GM12891 (cell line): ENCODE data around the gene PATZ1.

Experiments
- DNase-seq: peaks from one replicate; pipeline ENCODE4 v3.0.0; 2011; ENCODE audit warnings: low spot score; ENCODE audit not compliant: insufficient read length
- FAIRE-seq: peaks from 2 replicates; lab custom pipeline; 2011; peaks lifted over from hg19 to GRCh38; lab: Jason Lieb, UNC
- PAX5 ChIP-seq: IDR thresholded peaks from 2 replicates; pipeline ENCODE4 v1.6.1; 2011; ENCODE audit warnings: low read length, moderate library complexity, mild to moderate bottlenecking; ENCODE audit not compliant: insufficient read depth, severe bottlenecking
- POLR2A ChIP-seq: IDR thresholded peaks from 2 replicates; pipeline ENCODE4 v1.6.1; 2011; ENCODE audit warnings: low read depth, low read length, control low read depth
- POLR2AphosphoS5 ChIP-seq: IDR thresholded peaks from 2 replicates; pipeline ENCODE4 v1.6.1; 2011; ENCODE audit warnings: low read depth, low read length, control low read depth
- POU2F2 ChIP-seq: IDR thresholded peaks from 2 replicates; pipeline ENCODE4 v1.6.1; 2011; ENCODE audit warnings: low read depth, mild to moderate bottlenecking, control low read depth, low read length, moderate library complexity
- SPI1 ChIP-seq: IDR thresholded peaks from 2 replicates; pipeline ENCODE4 v1.6.1; 2011; ENCODE audit warnings: low read depth, low read length, control low read depth
- TAF1 ChIP-seq: IDR thresholded peaks from 2 replicates; pipeline ENCODE4 v1.6.1; 2011; ENCODE audit warnings: low read depth, low read length, control low read depth

Gene PATZ1

DNA sequence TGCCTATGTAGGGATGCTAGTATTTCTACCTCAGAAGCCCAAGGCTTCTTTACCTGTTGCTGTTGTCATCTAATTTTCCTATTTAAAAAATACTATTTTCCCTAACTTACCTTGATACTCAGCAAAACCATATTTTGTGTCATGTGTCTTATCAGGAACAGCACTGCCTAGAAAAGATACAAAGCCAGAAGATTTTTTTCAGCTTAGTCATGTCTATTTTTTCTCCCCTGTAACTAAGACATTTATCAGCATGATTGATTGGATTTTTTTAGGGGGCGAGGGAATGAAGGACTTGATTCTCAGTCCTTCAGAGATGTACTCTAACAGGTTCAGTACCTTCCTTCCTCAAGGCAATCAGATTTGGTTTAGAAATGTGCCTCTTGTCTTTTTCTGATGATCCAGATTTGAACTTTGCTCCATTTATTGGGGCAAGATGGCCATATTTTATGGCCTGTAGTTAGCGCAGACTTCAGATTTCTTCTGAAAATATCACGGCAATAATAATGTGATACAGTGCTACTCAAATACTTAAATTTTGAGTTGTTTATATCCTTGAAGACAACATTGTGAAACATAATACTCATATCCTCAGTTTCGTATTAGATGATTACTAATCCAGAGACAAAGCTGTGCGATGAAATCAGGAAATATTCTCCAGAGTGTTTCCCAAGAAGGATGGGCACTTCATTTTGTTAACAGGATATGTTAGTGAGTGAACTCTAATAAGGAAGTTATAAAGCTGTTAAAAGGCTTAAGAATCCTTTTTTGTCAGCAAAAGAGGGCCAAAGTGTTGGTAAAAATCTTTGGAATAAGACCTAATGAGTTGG, 50.1 kb downstream of the PATZ1 start:
- TF ChIP-seq PAX5 (no peak), SPI1 (no peak), POLR2A (no peak), TAF1 (no peak), POU2F2 (no peak)
- DNase-seq: no peak
- peak; percentile 66 for FAIRE-seq

DNA sequence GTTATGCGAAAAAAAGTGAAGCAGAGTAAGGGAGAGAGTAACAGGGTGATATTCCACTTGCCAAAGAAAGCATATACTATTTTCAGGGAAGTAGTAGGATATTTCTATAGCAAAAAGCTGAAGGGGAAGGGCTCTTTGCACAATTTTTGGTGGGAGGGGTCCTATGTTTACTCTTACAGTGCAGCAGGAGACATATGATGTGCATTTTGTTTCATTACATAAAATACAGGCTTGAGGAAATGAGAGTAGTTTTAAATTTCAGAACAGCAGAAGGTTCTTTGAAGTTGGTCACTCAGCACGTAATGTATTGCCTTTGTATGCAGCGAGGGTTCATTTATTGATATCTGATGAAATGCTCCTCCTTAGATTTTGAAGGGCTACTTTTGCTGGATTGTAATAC, 50.8 kb downstream of the PATZ1 start:
- TF ChIP-seq POU2F2 (no peak), TAF1 (no peak), SPI1 (peak; percentile 54)
- no peak for DNase-seq
- no peak for FAIRE-seq

DNA sequence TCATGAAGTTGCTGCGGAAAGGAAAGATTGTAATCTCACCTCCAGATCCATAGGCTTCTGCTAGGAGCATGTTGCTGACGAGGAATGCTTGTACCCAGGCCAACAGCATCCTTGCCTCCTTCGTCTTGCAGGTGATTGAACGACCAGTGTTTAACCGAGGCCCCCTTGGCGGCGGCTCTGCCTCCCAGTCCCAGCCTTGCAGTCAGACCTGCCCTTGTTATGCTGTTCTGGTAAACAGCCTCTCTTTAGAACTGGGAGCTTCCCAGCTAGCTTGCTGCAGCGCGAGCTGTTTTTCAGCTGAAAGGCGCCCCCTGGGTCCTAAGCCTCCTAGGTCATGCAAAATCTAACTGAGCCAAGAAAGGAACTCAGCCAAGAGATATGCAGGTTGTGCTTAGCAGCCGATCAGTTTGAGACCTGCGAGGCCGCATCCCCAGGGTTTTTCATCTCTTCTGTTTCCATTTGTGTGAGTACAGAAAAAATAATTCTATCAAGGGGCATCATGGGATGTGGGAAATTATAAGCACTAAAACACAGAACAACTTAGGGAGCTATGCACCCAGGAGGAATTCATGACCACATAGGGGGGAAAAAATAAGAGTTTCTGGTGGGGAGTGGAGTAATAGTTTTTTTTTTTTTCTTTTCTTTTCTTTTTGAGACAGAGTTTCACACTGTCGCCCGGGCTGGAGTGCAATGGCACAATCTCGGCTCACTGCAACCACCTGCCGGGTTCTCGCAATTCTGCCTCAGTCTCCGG, 53.7 kb downstream of the PATZ1 start, which contains the start of gene PIK3IP1:
Gene PIK3IP1 (minus strand): TSS at position 253 of the 754 bp plus-strand sequence. CDS start 144 bp downstream, at position 109.
- DNase-seq (peak; percentile 57), FAIRE-seq (peak; percentile 92)

DNA sequence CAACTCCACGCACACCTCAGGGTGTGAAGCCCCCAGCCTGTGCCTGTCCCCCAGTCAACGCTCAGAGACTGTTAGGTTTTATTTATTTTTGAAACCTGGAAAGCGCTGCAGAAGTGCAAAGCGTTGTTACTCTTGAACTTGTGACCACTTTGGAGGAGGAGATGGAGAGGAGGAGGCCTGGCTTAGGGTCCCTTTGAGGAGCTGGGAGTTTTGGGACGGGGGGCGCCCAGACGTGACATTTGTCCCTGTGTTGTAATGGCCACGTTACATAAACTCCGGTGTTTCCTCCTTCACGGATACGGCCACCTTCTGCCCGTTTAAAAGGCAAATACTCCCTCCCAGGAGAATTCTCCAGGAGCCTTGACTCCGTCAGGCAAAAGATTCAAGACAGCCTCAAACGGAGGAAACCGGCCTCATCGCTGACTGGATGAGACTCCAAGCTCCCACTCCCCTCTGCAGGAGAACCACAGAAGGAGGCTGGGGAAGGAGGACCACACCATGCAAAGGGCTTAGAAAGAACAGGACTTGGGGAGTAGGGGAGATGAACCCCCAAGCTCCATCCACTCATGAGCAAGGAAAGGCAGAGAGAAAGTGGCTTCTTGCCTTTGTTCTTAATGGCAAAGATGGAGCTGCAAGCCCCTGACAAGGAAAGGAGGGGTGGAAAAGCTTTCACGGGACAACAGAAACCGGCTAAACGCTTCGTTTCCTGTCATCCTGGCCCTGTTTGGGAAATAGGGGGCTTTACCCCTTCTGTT, 54.5 kb downstream of the PATZ1 start:
- FAIRE-seq: peak; percentile 66
- DNase-seq: no peak

More for the DNA sequence above, 53.7 kb downstream of the PATZ1 start, which contains the start of gene PIK3IP1:
- TF ChIP-seq SPI1 (peak; percentile 36; the same call in 1 of the 2 replicates), TAF1 (no peak), PAX5 (no peak), POU2F2 (peak; percentile 89), POLR2A (no peak), POLR2AphosphoS5 (no peak)

DNA sequence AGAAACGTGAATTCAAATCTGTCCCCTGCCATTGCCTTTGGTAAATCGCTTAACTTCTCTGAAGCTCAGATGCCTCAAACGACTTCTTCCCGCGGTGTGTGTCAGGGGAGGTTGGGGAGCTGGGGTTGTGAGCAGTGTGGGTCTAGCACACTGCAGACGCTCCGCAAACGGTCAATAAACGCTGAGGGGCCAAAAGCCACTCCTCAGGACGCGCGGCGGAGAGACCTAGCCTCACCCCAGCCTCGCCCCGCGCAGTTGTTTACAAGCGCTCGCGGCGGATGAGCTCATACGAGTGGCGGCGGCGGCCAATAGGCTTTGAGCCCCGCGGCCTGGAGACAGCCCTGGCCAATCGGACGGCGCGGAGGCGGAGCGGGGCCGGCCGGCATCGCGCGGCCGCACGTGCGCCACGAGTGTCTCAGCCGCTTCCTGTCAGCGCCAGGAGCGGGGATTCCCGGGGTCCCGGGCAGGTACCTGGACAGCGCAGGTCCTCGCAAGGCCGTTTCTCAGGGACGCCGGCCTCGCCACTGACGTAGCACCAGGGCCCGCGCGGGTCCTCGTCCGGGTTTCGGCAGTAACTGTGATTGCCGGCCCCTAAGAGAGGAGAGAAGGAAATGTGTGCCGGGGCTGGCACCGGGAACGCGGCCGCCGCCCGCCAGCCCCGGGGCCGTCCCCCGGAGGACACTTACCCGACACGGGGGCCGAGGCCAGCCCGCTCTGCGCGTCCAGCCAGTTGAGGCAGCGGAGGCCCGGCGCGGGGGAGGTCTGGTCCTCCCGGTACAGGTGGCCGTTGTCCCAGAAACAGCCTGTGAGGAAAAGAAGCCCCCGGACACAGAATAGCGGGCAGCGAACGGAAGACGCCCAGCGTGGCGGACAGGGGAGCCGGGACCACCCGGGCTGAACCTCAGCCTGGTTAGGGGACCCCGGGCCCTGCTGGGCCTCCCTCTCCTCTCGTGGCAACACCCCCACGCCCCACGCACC, 55.4 kb downstream of the PATZ1 start:
- TF ChIP-seq PAX5 (peak; percentile 20), SPI1 (0 out of 2 replicates have a peak, but pooled peaks have one; percentile 20), POLR2A (peak; percentile 68), POLR2AphosphoS5 (peak; percentile 61), POU2F2 (no peak)
- DNase-seq: peak; percentile 87
- peak; percentile 99 for FAIRE-seq

More for the DNA sequence above, 54.5 kb downstream of the PATZ1 start:
- TF ChIP-seq POLR2AphosphoS5: no peak
- TF ChIP-seq TAF1: no peak
- TF ChIP-seq SPI1: no peak
- no peak for TF ChIP-seq POU2F2
- TF ChIP-seq POLR2A: no peak

DNA sequence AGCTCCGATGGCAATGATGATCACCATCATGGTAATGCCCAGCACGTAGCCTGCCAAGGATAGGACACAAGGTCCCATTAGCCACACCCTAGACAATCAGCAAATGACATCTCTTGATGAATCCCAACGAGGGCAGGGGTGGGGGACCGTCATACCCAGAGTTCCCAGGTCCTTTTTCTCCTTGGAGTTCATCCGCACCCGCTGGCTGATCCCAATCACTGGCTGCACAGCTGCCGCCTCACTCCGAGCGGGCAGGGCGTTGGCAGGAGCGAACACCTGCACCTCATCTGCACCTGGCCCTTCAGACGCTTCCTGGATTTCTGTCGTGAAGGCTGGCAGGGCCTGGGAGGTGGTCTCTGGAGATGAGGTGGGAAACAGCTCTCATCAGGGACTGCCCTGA, 56.8 kb downstream of the PATZ1 start:
- no peak for DNase-seq
- no peak for TF ChIP-seq POLR2A
- no peak for TF ChIP-seq PAX5
- TF ChIP-seq POU2F2: no peak
- TF ChIP-seq POLR2AphosphoS5: no peak
- TF ChIP-seq TAF1: no peak
- no peak for TF ChIP-seq SPI1
- FAIRE-seq: no peak

DNA sequence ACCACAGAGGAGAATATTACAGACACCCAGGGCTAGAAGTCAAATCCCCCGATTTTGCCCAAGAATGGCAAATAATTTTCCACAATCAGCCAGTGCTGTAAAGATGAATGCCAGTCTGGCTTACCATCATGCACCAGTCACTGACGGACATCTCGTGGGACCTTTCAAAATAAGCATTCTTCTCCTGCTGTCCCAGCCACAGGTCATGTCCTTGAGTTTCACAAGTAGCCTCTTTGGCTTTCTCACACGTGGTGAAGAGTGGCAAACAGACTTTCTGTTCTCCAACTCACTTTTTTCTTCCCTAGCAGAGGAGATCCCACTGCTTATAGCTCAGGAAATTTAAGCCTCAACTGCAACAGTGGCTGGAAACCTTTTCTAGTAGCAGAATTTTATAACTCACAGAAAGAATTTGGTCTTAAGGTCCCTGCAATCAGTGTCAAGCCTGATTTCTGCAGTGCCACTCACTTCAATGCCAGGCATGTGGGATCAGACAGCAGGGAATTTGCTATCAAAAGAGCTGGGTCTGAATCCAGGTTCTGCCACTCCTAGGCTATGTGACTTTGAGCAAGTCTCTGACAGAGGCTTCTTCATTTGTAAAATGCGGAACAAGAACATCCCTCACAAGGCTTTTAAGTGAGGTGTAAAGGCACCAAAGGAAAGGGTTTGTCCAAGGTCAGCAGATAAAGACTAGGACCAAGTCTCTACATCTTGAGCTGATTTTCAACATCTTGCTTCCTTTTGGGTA, 57.5 kb downstream of the PATZ1 start:
- no peak for TF ChIP-seq TAF1
- no peak for TF ChIP-seq POLR2AphosphoS5
- TF ChIP-seq POU2F2: no peak
- TF ChIP-seq POLR2A: no peak
- TF ChIP-seq SPI1: no peak
- no peak for TF ChIP-seq PAX5
- FAIRE-seq: peak; percentile 84
- DNase-seq: no peak
